Vagina (tissue), 2 donors: Measurements from ENCODE around the gene NSD2. TPM values are rescaled to one million over a fixed set of nuclear protein-coding genes. Genes with fewer than 3 reads are reported as not detected.

ENCODE experiments used
- DNase-seq, 2 donors: peaks; one replicate each; pipeline ENCODE4 v3.0.0-alpha.2; 2017; ENCODE audit errors: extremely low spot score in 2 of 2
- H3K27ac ChIP-seq: fragments of 200-600 bp; sonication (generic); one replicate; pipeline ENCODE4 v1.5.1; 2019
- H3K27me3 ChIP-seq: fragments of 200-600 bp; sonication (generic); one replicate; pipeline ENCODE4 v1.5.1; 2019
- H3K36me3 ChIP-seq, 2 donors: fragments of 200-600 bp; sonication (generic); one replicate each; pipeline ENCODE4 v1.5.1; 2017 to 2019
- H3K4me1 ChIP-seq: fragments of 200-600 bp; sonication (generic); one replicate; pipeline ENCODE4 v1.5.1; 2019
- H3K4me3 ChIP-seq, 2 donors: fragments of 200-600 bp; sonication (generic); 1 replicate in 1 of 2; 2 replicates in 1 of 2; pipeline ENCODE4 v1.5.1; 2016 to 2019
- H3K9me3 ChIP-seq: fragments of 200-600 bp; sonication (generic); one replicate; pipeline ENCODE4 v1.5.1; 2019
- POLR2A ChIP-seq, 2 donors: fragments of 450-650 bp; IDR thresholded peaks; one replicate each; pipeline ENCODE4 v1.6.1; 2017; ENCODE audit warnings: antibody characterized with exemption in 2 of 2, mild to moderate bottlenecking in 2 of 2, moderate library complexity in 2 of 2
- POLR2AphosphoS5 ChIP-seq, 2 donors: sonication (generic); formaldehyde crosslinking; IDR thresholded peaks; one replicate each; pipeline ENCODE4 v1.9.0; 2017; ENCODE audit warnings: antibody characterized with exemption in 2 of 2, mild to moderate bottlenecking in 2 of 2, low read depth in 1 of 2; ENCODE audit not compliant: insufficient read depth in 1 of 2
- intact Hi-C: fragments of 100-400 bp; cut with DNase I; formaldehyde crosslinking; loops from one replicate; pipeline ENCODE4 v1.15.1; 2023
- total RNA-seq: library from RNA; depleted of rRNA; stranded (reverse); fragments of >200 nt; gene quantifications from one replicate; pipeline ENCODE4 v1.2.3, GENCODE V29; 2016
- TF ChIP-seq, protein P1 (sequence below), 3 experiments: fragments of 450-650 bp in 2 of 3; fragments of 200-600 bp in 1 of 3; sonication (generic) in 1 of 3; IDR thresholded peaks; one replicate each; pipeline ENCODE4 v1.5.1; 2017 to 2019; ENCODE audit warnings: antibody characterized with exemption in 3 of 3, mild to moderate bottlenecking in 2 of 3, moderate library complexity in 2 of 3

Gene NSD2
- total RNA-seq, 1 donor from 2014 or later: 38.5 TPM

DNA sequence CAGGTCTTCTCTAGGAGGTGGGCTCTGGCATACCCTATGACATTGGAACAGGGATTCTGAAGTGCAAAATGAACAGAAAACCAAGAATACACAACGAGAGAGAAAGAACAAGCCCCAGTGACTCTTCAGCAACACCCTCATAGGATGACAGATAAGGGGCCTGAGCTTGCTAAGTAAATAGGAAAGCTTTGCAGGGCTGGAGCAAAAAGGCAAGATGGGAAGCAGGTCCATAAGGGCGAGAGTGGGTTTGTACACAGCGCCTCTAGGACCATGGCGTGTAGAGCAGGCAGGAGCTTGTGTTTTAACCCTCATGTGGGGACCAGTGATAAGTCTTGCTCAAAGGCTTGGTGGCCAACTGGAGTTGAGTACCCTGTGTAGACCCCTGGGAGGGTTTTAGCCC lies 91.8 kb downstream of the NSD2 start:
- peaks cover 0 to 23% of the 10 kb centered on the region in 2 donors for H3K36me3 ChIP-seq
- H3K4me3 ChIP-seq: no peak overlapping the region
- TF ChIP-seq, protein P1, sequence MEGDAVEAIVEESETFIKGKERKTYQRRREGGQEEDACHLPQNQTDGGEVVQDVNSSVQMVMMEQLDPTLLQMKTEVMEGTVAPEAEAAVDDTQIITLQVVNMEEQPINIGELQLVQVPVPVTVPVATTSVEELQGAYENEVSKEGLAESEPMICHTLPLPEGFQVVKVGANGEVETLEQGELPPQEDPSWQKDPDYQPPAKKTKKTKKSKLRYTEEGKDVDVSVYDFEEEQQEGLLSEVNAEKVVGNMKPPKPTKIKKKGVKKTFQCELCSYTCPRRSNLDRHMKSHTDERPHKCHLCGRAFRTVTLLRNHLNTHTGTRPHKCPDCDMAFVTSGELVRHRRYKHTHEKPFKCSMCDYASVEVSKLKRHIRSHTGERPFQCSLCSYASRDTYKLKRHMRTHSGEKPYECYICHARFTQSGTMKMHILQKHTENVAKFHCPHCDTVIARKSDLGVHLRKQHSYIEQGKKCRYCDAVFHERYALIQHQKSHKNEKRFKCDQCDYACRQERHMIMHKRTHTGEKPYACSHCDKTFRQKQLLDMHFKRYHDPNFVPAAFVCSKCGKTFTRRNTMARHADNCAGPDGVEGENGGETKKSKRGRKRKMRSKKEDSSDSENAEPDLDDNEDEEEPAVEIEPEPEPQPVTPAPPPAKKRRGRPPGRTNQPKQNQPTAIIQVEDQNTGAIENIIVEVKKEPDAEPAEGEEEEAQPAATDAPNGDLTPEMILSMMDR (IDR thresholded peaks at IDR 0.05): no peak
- TF ChIP-seq POLR2AphosphoS5 (IDR thresholded peaks at IDR 0.05; ENCODE audit: insufficient read depth in 1 of 2, low read depth in 1 of 2): no peak
- no peak for TF ChIP-seq POLR2A (IDR thresholded peaks at IDR 0.05)
- H3K4me1 ChIP-seq: no peaks in the 10 kb centered on the region
- no peak for DNase-seq
- H3K9me3 ChIP-seq: no peaks in the 10 kb centered on the region
- H3K27ac ChIP-seq: no peak overlapping the region
- H3K27me3 ChIP-seq: no peaks in the 10 kb centered on the region
- intact Hi-C loops: no loop called here

DNA sequence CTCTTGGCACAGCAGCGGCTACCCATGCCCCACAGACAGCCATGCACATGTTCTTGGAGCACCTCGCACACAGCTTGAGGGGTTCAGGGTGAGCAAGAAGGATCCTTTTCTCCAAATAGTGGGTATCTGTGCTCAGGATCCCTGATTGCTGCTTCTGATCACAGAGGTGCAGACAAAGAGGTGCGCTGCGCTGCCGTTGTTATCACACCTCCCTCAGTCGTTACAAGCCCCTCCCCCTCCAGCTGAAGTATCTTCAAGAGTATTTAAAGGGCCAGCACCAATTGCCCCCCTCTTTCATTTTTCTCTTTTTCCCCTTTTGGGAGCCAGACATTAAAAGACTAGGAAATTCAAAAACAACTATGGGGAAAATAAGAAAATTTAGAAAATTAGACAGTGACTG lies 93.2 kb downstream of the NSD2 start:
- DNase-seq: no peak
- TF ChIP-seq, protein P1 (IDR thresholded peaks at IDR 0.05): no peak
- TF ChIP-seq POLR2A (IDR thresholded peaks at IDR 0.05): no peak
- no peak for TF ChIP-seq POLR2AphosphoS5 (IDR thresholded peaks at IDR 0.05; ENCODE audit: insufficient read depth in 1 of 2, low read depth in 1 of 2)
- no peak overlapping the region for H3K4me3 ChIP-seq
- no peaks in the 10 kb centered on the region for H3K9me3 ChIP-seq
- intact Hi-C loops: no loop called here
- H3K36me3 ChIP-seq: peaks cover 0 to 13% of the 10 kb centered on the region in 2 donors
- no peaks in the 10 kb centered on the region for H3K27me3 ChIP-seq
- no peak overlapping the region for H3K27ac ChIP-seq
- H3K4me1 ChIP-seq: no peaks in the 10 kb centered on the region

DNA sequence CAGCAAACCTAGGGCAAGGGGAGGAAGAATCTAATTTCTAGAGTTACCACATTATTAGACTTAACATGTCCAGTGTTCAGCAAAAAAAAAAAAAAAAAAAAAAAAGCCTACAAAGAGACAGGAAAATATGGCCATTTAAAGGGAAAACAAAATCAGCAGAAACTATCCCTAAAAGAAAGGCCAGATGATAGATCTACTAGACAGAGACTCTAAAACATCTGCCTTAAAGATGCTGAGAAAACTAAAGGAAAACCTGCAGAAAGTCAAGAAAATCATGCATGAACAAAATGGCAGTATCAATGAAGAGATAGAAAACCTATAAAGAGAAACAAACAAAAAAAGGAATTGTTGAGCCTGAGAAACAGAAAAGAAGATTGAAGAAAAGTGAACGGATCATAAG lies 93.8 kb downstream of the NSD2 start:
- Histone ChIP-seq H3K4me3 (no peak overlapping the region), H3K27me3 (no peaks in the 10 kb centered on the region), H3K36me3 (peaks cover 0 to 13% of the 10 kb centered on the region in 2 donors), H3K9me3 (no peaks in the 10 kb centered on the region), H3K27ac (no peak overlapping the region), H3K4me1 (no peaks in the 10 kb centered on the region)
- DNase-seq: no peak
- TF ChIP-seq POLR2AphosphoS5 (IDR thresholded peaks at IDR 0.05; ENCODE audit: insufficient read depth in 1 of 2, low read depth in 1 of 2) (no peak), POLR2A (IDR thresholded peaks at IDR 0.05) (no peak)
- TF ChIP-seq, protein P1 (IDR thresholded peaks at IDR 0.05): no peak
- intact Hi-C loops: no loop called here

DNA sequence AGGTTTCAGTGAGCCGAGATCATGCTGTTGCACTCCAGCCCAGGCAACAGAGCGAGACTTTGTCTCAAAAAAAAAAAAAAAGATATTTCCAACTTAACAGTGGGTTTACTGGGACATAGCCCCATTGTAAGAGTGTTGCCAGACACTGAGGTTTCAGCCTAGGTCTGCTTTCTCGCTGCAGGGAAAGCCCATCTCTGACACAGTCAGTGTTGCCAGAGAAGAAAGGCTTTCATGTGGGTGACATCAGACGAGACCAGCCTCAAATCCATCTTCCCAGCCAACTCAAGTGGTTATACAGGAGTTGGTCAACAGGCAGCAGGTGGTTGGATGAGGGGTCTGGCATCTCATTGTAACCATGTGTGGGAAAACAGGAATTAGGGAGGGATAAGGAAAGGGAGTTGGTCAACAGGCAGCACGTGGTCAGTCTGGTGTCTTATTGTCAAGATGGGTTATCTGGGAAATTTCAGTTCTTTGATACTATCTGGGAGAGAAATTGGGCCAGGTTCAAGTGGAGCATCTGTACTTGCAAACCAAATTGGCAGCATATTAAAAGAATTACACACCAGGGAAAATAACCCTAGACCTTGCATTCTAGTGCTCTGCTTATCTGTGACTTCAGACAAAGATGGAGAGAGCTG lies 96.4 kb downstream of the NSD2 start:
- intact Hi-C loops: no loop called here
- Histone ChIP-seq H3K4me1 (no peaks in the 10 kb centered on the region), H3K36me3 (no peaks in the 10 kb centered on the region), H3K9me3 (no peaks in the 10 kb centered on the region), H3K27me3 (no peaks in the 10 kb centered on the region), H3K4me3 (no peak overlapping the region), H3K27ac (no peak overlapping the region)
- no peak for DNase-seq
- TF ChIP-seq POLR2AphosphoS5 (IDR thresholded peaks at IDR 0.05; ENCODE audit: insufficient read depth in 1 of 2, low read depth in 1 of 2) (no peak), POLR2A (IDR thresholded peaks at IDR 0.05) (no peak)
- TF ChIP-seq, protein P1 (IDR thresholded peaks at IDR 0.05): no peak

DNA sequence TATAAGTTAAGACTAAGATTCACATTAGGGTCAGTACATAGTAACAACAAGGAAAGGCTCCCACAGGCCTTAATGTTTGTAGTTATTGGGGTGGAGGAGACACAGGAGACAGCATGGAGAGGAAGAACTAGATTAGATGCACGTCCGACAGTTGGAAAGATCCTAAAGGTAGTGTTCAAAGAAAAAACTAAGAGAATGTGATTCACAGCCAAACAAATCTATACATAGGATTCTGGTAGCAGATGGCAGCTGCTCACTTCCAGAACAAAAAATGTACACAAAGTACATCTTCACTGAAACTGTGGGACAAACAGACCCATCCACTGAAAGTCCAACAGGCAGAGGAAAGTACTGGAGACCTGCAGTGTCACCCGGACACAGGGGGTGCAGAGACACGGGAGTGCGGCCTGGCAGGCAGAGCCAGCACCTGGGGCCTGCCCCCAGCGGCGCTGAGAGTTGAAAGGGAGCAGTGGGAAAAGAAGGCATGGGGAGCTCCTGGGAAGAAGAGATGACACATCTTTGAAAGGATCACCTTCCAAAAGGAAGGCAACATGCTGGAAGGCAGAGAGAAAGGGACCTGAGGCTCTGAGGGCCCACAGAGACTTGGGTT lies 97.6 kb downstream of the NSD2 start:
- H3K4me1 ChIP-seq: no peaks in the 10 kb centered on the region
- H3K9me3 ChIP-seq: no peaks in the 10 kb centered on the region
- intact Hi-C loops: no loop called here
- DNase-seq: no peak
- TF ChIP-seq POLR2AphosphoS5 (IDR thresholded peaks at IDR 0.05; ENCODE audit: insufficient read depth in 1 of 2, low read depth in 1 of 2) (no peak), POLR2A (IDR thresholded peaks at IDR 0.05) (no peak)
- TF ChIP-seq, protein P1 (IDR thresholded peaks at IDR 0.05): no peak
- H3K27me3 ChIP-seq: no peaks in the 10 kb centered on the region
- H3K36me3 ChIP-seq: no peaks in the 10 kb centered on the region
- no peak overlapping the region for H3K27ac ChIP-seq
- H3K4me3 ChIP-seq: no peak overlapping the region
